RWPE1 (cell line): ENCODE measurements around the gene KAZN.

ENCODE experiments used
- CTCF ChIA-PET: fragments of 350-600 bp; sonication (Branson Sonifier 250); formaldehyde crosslinking; extraction: SDS; loops from one replicate; lab custom pipeline; 2021; lab: Yijun Ruan, JAX
- POLR2A ChIA-PET: fragments of 400-600 bp; formaldehyde crosslinking; extraction: SDS; loops from one replicate; lab custom pipeline; 2020; ENCODE audit warnings: antibody characterized with exemption; ENCODE audit not compliant: low non-redundant PET; lab: Yijun Ruan, JAX
- DNase-seq: peaks from one replicate; pipeline ENCODE4 v3.0.0; 2012; ENCODE audit warnings: low spot score
- H3K27ac ChIP-seq: fragments of 450-650 bp; 2 replicates; pipeline ENCODE4 v1.5.1; 2017
- CTCF ChIP-seq: fragments of 450-650 bp; conservative IDR thresholded peaks from 2 replicates; pipeline ENCODE4 v1.5.1; 2017; ENCODE audit warnings: low read depth, mild to moderate bottlenecking

Gene KAZN

GRCh38 chr1:14930247-14930965 is 331.9 kb downstream of the KAZN start:
- no peak for TF ChIP-seq CTCF
- no peak overlapping the region for H3K27ac ChIP-seq
- DNase-seq = no peak
- ChIA-PET CTCF (interaction anchor here (0.5 to 0.6 kb wide), 2 partner anchors 116 to 361 kb away, joined by 3 read pairs; no protein-coding TSS in a partner anchor), POLR2A (no interaction called here)

GRCh38 chr1:14932034-14932638 is 333.7 kb downstream of the KAZN start:
- CTCF ChIA-PET = interaction anchor here (0.6 kb wide), 2 partner anchors 191 to 1205 kb away, joined by 3 read pairs; no protein-coding TSS in a partner anchor
- POLR2A ChIA-PET = no interaction called here
- H3K27ac ChIP-seq = no peak overlapping the region
- TF ChIP-seq CTCF = no peak
- DNase-seq = no peak

- TF ChIP-seq CTCF = no peak
- POLR2A ChIA-PET = no interaction called here
- CTCF ChIA-PET = no interaction called here
- H3K27ac ChIP-seq = no peak overlapping the region
- no peak for DNase-seq
Measured at GRCh38 chr1:14934867-14935266, 336.4 kb downstream of the KAZN start.

GRCh38 chr1:14936815-14937214 is 338.3 kb downstream of the KAZN start:
- H3K27ac ChIP-seq = no peak overlapping the region

GRCh38 chr1:14937288-14937949 is 338.9 kb downstream of the KAZN start:
- CTCF ChIA-PET = interaction anchor here (1.0 kb wide), 1 partner anchor 9 kb away, joined by 3 read pairs; no protein-coding TSS in a partner anchor

More at GRCh38 chr1:14936815-14937214, 338.3 kb downstream of the KAZN start:
- CTCF ChIA-PET = interaction anchor here (0.6 to 1.0 kb wide), 2 partner anchors 9 to 22 kb away, joined by 3 read pairs; no protein-coding TSS in a partner anchor
- DNase-seq = no peak
- no peak for TF ChIP-seq CTCF
- POLR2A ChIA-PET = no interaction called here

More at GRCh38 chr1:14937288-14937949, 338.9 kb downstream of the KAZN start:
- POLR2A ChIA-PET = no interaction called here
- no peak for TF ChIP-seq CTCF
- no peak for DNase-seq
- H3K27ac ChIP-seq = no peak overlapping the region
